Measurements from ENCODE around the gene TUBGCP3. TPM values are rescaled to one million over a fixed set of nuclear protein-coding genes. Genes with fewer than 3 reads are reported as not detected.

The TUBGCP3 gene
- total RNA-seq, 6 experiments from 2014 or later: 13.0 to 20.0 (median 17.6) TPM

DNA sequence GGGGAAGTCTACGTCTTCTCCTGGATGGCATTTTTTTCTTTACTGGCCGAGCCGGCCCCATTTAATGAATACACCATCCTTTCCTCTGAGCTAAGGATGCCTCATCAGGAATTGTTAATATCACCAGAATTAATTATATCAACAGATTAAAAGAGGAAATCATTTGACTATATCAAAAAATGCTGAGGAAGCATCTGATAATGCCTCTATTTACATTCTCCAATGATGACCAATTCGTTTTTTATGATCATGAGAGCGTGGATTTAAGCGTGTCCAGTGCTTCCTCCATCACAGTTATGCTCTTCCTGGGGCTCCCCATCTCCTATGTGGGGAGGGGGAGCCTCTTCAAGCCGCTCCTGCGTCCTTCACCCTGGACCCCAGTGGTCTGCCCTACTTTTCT is 58.7 kb downstream of the TUBGCP3 start:
- Histone ChIP-seq H3K4me1 (peaks cover 0 to 6% (median 0%) of the 10 kb centered on the region in 4 donors), H3K36me3 (peaks cover 0 to 1% (median 0%) of the 10 kb centered on the region in 4 donors), H3K27me3 (no peaks in the 10 kb centered on the region), H3K9me3 (no peaks in the 10 kb centered on the region), H3K27ac (no peak overlapping the region), H3K4me3 (no peak overlapping the region)
- ATAC-seq (no peak), DNase-seq (no peak)
- TF ChIP-seq, protein P1, sequence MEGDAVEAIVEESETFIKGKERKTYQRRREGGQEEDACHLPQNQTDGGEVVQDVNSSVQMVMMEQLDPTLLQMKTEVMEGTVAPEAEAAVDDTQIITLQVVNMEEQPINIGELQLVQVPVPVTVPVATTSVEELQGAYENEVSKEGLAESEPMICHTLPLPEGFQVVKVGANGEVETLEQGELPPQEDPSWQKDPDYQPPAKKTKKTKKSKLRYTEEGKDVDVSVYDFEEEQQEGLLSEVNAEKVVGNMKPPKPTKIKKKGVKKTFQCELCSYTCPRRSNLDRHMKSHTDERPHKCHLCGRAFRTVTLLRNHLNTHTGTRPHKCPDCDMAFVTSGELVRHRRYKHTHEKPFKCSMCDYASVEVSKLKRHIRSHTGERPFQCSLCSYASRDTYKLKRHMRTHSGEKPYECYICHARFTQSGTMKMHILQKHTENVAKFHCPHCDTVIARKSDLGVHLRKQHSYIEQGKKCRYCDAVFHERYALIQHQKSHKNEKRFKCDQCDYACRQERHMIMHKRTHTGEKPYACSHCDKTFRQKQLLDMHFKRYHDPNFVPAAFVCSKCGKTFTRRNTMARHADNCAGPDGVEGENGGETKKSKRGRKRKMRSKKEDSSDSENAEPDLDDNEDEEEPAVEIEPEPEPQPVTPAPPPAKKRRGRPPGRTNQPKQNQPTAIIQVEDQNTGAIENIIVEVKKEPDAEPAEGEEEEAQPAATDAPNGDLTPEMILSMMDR (IDR thresholded peaks at IDR 0.05): no peak
- TF ChIP-seq POLR2A (IDR thresholded peaks at IDR 0.05): no peak
- intact Hi-C loops (cut with DNase I): no loop called here
- WGBS (ENCODE audit: insufficient coverage, low coverage, low lambda C conversion rate, missing lambda C conversion rate): 92% methylated on average over 8 of the region's 8 CpGs

DNA sequence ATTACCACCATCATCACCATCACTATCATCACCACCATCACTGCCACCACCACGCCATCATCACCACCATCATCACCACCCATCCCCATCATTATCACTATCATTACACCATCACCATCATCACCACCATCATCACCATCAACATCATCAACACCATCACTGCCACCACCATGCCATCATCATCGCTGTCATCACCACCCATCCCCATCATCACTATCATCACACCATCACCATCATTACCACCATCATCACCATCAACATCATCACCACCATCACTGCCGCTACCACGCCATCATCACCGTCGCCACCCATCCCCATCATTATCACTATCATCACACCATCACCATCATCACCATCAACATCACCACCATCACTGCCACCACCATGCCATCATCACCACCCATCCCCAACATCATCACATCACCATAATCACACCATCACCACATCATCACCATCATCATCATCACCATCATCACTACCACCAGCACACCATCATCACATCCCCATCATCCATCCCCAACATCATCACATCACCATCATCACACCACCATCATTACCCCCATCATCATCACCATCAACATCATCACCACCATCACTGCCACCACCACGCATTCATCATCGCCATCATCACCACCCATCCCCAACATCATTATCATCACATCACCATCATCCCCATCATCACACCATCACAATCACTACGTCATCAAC is 61.7 kb downstream of the TUBGCP3 start:
- peaks cover 0 to 23% (median 2%) of the 10 kb centered on the region in 4 donors for H3K36me3 ChIP-seq
- H3K4me3 ChIP-seq: no peak overlapping the region
- H3K9me3 ChIP-seq: no peaks in the 10 kb centered on the region
- no peak overlapping the region for H3K27ac ChIP-seq
- no peak for DNase-seq
- H3K4me1 ChIP-seq: no peaks in the 10 kb centered on the region
- H3K27me3 ChIP-seq: no peaks in the 10 kb centered on the region
- intact Hi-C loops (cut with DNase I): no loop called here
- TF ChIP-seq, protein P1 (IDR thresholded peaks at IDR 0.05): no peak
- no peak for TF ChIP-seq POLR2A (IDR thresholded peaks at IDR 0.05)
- 92% methylated on average over 9 of the region's 9 CpGs for WGBS (ENCODE audit: insufficient coverage, low coverage, low lambda C conversion rate, missing lambda C conversion rate)
- ATAC-seq: no peak

DNA sequence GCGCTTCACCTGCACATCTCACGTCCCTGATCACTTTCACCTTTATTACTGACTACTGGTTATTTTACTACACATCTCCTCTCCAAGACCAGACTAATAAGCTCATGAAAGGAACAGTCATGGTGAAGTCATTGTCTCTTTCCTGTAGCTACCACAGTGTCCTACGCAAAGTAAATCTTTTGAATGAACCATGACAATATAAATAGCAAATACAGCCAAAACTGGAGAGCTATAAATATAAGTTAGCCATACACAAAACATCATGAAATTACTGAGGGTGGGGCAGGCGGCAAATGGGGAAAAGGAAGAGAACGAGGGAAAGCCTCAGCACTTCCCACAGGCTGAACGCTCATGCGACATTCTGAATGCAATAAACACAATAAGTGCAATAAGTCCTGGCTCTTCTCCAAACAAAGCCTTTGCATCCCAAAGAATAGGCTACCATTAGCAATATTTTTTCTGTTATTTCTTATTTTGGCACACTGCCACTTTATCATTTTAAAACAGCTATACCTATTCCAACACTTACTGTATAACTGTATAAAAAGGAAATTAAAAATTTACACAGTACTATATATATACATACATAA is 62.5 kb downstream of the TUBGCP3 start:
- H3K36me3 ChIP-seq: peaks cover 0 to 32% (median 2%) of the 10 kb centered on the region in 4 donors

DNA sequence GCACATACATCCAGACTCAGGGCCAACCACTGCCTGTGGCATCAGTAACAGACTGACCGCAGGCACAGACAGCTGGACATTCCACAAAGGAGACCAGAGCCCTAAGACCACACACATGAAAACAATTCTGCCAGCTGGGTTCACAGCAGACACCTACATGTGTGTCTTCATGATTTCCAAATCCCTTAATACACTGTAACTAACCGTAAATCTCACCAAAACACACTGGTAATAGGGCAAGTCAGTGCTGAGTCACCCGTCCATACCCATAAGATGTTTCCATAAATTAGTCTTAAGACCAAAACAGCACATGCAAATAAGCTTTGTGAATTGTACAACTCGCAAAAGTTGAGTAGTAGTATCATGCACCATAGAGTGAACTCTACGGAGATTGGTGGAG is 65.4 kb downstream of the TUBGCP3 start:
- no peak overlapping the region for H3K4me3 ChIP-seq
- 79% methylated on average over 3 of the region's 5 CpGs for WGBS (ENCODE audit: insufficient coverage, low coverage, low lambda C conversion rate, missing lambda C conversion rate)
- H3K9me3 ChIP-seq: no peaks in the 10 kb centered on the region
- ATAC-seq (no peak), DNase-seq (no peak)
- no peak overlapping the region for H3K27ac ChIP-seq
- H3K36me3 ChIP-seq: peaks cover 0 to 56% (median 9%) of the 10 kb centered on the region in 4 donors
- no peaks in the 10 kb centered on the region for H3K4me1 ChIP-seq
- intact Hi-C loops (cut with DNase I): no loop called here
- no peaks in the 10 kb centered on the region for H3K27me3 ChIP-seq
- TF ChIP-seq POLR2A (IDR thresholded peaks at IDR 0.05): no peak
- TF ChIP-seq, protein P1 (IDR thresholded peaks at IDR 0.05): no peak

More for the DNA sequence above, 62.5 kb downstream of the TUBGCP3 start:
- ATAC-seq (no peak), DNase-seq (no peak)
- intact Hi-C loops (cut with DNase I): no loop called here
- WGBS (ENCODE audit: insufficient coverage, low coverage, low lambda C conversion rate, missing lambda C conversion rate): 92% methylated on average over 7 of the region's 7 CpGs
- no peaks in the 10 kb centered on the region for H3K27me3 ChIP-seq
- H3K4me1 ChIP-seq: no peaks in the 10 kb centered on the region
- H3K4me3 ChIP-seq: no peak overlapping the region
- H3K9me3 ChIP-seq: no peaks in the 10 kb centered on the region
- no peak overlapping the region for H3K27ac ChIP-seq
- TF ChIP-seq, protein P1 (IDR thresholded peaks at IDR 0.05): no peak
- TF ChIP-seq POLR2A (IDR thresholded peaks at IDR 0.05): no peak
